ENCODE measurements around the gene COL4A6.

DNA sequence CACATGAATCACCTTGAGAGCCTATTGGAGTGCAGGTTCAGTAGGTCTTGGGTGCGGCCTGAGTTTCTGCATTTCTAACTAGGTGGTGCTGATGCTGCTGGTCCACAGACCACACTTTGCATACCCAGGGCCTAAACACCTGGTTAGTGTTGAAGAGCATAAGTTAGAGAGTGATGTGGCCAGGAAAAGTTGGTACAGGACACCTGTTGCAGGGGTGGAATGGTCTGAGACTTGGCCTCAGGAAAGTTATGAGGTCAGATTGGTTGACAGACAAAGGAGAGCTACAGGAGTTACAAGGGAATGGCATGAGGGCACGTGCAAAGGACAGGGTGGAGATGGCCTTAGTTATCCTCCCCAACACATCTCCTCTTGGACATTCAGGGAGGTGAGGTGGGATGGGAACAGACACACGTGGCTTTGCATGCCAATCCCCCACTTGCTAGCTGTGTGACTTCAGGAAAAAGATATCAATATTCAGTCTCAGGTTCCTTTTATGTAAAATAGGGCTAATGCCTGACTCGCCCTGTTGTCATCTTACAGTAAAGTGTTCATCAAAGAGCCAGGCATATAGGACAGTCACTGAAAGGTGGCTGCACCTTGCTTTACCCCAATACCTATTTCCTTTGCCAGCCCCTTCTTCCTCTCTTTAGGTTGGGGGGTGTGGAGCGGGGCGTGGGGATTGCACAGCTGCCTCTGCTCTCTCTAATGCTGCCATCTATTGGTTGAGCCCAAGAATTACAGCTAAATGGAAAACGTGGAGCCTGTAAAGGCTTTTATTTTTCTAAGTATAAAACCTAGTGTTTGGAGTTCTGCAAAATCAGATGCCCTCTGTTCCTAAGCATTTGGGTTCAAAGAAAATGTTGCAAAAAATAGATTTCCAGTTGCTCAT lies 299.2 kb downstream of the COL4A6 start:
- TF ChIP-seq POLR2AphosphoS5 (IDR thresholded peaks at IDR 0.05) (no peak), MXI1 (conservative IDR thresholded peaks at IDR 0.05; ENCODE audit: poor library complexity, severe bottlenecking) (no peak), SMC3 (conservative IDR thresholded peaks at IDR 0.05; ENCODE audit: poor library complexity) (no peak)
- TF ChIP-seq, protein P1, sequence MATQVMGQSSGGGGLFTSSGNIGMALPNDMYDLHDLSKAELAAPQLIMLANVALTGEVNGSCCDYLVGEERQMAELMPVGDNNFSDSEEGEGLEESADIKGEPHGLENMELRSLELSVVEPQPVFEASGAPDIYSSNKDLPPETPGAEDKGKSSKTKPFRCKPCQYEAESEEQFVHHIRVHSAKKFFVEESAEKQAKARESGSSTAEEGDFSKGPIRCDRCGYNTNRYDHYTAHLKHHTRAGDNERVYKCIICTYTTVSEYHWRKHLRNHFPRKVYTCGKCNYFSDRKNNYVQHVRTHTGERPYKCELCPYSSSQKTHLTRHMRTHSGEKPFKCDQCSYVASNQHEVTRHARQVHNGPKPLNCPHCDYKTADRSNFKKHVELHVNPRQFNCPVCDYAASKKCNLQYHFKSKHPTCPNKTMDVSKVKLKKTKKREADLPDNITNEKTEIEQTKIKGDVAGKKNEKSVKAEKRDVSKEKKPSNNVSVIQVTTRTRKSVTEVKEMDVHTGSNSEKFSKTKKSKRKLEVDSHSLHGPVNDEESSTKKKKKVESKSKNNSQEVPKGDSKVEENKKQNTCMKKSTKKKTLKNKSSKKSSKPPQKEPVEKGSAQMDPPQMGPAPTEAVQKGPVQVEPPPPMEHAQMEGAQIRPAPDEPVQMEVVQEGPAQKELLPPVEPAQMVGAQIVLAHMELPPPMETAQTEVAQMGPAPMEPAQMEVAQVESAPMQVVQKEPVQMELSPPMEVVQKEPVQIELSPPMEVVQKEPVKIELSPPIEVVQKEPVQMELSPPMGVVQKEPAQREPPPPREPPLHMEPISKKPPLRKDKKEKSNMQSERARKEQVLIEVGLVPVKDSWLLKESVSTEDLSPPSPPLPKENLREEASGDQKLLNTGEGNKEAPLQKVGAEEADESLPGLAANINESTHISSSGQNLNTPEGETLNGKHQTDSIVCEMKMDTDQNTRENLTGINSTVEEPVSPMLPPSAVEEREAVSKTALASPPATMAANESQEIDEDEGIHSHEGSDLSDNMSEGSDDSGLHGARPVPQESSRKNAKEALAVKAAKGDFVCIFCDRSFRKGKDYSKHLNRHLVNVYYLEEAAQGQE (IDR thresholded peaks at IDR 0.05; ENCODE audit: borderline replicate concordance), result no peak
- TF ChIP-seq, protein P2, sequence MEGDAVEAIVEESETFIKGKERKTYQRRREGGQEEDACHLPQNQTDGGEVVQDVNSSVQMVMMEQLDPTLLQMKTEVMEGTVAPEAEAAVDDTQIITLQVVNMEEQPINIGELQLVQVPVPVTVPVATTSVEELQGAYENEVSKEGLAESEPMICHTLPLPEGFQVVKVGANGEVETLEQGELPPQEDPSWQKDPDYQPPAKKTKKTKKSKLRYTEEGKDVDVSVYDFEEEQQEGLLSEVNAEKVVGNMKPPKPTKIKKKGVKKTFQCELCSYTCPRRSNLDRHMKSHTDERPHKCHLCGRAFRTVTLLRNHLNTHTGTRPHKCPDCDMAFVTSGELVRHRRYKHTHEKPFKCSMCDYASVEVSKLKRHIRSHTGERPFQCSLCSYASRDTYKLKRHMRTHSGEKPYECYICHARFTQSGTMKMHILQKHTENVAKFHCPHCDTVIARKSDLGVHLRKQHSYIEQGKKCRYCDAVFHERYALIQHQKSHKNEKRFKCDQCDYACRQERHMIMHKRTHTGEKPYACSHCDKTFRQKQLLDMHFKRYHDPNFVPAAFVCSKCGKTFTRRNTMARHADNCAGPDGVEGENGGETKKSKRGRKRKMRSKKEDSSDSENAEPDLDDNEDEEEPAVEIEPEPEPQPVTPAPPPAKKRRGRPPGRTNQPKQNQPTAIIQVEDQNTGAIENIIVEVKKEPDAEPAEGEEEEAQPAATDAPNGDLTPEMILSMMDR (IDR thresholded peaks at IDR 0.05; ENCODE audit: poor library complexity, severe bottlenecking), result no peak

Measured in neural cell (in vitro differentiated cells).